GM06990 (cell line): Measurements from ENCODE around the gene ANKMY1.
A peak's percentile ranks its signal among the peaks of the same experiment; 100 is the strongest.

Source experiments
- DNase-seq: peaks from one replicate; pipeline ENCODE4 v3.0.0-alpha.2; 2011; ENCODE audit not compliant: insufficient read length; ENCODE audit errors: extremely low read depth
- H3K27me3 ChIP-seq: replicated peaks from 2 replicates; pipeline ENCODE4 v1.6.0; 2011; ENCODE audit warnings: low read length; ENCODE audit not compliant: control insufficient read depth, insufficient read depth
- H3K36me3 ChIP-seq: 2 replicates; pipeline ENCODE4 v1.5.1; 2011; ENCODE audit warnings: low read length; ENCODE audit not compliant: control insufficient read depth, insufficient read depth
- H3K4me3 ChIP-seq: replicated peaks from 2 replicates; pipeline ENCODE4 v1.5.1; 2011; ENCODE audit warnings: low read depth, mild to moderate bottlenecking, control low read depth, low read length
- TF ChIP-seq, protein P1 (sequence below): IDR thresholded peaks from 2 replicates; pipeline ENCODE4 v1.5.1; 2011; ENCODE audit warnings: low read length, control low read depth, mild to moderate bottlenecking, inconsistent platforms; ENCODE audit not compliant: insufficient read depth, poor library complexity, severe bottlenecking

ANKMY1 gene

DNA sequence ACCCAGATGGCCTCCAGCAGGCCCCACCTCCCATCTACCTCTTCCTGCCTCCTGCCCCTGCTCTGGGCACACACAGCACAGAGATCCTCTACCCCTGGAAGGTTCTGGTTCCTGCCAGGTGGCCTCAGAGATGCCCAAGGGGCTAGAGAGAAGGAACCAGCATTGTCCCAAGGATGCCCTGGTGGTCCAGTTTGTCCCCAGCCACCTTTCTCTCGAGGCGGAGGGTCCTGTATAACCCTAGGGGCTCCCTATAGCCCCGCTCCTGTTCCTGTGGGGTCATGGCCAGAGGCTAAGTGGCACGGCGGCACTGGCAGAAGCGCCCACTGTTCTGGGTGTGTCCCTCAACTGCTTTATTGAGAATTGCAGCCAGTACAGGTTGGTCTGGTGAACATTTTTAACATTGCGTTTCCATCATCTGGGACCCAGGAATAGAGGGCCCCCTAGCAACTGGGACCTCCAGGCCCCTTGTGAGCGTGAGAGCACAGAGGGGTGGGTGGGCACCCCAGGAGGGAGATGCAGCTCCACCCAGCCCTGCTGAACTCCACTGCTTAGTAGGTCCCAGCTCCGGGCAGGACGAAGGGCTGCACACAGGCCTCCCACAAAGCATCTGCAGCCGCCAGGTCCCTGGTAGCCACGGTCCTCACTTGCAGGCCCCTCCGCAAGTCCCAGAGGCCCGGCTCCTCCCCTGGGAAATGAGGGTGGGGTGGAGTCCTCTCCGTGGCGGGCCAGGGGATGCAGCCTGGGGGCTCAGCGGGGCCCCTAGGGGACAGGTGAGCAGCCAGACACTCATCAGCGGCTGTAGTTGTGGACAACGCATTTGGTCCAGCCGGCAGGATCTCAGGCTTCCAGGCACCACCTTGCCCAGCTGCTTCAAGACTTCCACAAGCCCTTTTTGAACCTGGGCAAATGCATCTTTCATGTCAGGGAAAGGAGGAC is 89.2 kb downstream of the ANKMY1 start:
- TF ChIP-seq, protein P1, sequence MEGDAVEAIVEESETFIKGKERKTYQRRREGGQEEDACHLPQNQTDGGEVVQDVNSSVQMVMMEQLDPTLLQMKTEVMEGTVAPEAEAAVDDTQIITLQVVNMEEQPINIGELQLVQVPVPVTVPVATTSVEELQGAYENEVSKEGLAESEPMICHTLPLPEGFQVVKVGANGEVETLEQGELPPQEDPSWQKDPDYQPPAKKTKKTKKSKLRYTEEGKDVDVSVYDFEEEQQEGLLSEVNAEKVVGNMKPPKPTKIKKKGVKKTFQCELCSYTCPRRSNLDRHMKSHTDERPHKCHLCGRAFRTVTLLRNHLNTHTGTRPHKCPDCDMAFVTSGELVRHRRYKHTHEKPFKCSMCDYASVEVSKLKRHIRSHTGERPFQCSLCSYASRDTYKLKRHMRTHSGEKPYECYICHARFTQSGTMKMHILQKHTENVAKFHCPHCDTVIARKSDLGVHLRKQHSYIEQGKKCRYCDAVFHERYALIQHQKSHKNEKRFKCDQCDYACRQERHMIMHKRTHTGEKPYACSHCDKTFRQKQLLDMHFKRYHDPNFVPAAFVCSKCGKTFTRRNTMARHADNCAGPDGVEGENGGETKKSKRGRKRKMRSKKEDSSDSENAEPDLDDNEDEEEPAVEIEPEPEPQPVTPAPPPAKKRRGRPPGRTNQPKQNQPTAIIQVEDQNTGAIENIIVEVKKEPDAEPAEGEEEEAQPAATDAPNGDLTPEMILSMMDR: no peak
- no peaks in the 10 kb centered on the region for H3K27me3 ChIP-seq
- DNase-seq: no peak
- H3K36me3 ChIP-seq: no peaks in the 10 kb centered on the region
- H3K4me3 ChIP-seq: no peak overlapping the region

- DNase-seq: peak; percentile 6
- Histone ChIP-seq H3K4me3 (no peak overlapping the region), H3K27me3 (no peaks in the 10 kb centered on the region), H3K36me3 (no peaks in the 10 kb centered on the region)
- TF ChIP-seq, protein P1: no peak
Observed at GRCh38 chr2:240467659-240468302, 90.0 kb downstream of the ANKMY1 start.

DNA sequence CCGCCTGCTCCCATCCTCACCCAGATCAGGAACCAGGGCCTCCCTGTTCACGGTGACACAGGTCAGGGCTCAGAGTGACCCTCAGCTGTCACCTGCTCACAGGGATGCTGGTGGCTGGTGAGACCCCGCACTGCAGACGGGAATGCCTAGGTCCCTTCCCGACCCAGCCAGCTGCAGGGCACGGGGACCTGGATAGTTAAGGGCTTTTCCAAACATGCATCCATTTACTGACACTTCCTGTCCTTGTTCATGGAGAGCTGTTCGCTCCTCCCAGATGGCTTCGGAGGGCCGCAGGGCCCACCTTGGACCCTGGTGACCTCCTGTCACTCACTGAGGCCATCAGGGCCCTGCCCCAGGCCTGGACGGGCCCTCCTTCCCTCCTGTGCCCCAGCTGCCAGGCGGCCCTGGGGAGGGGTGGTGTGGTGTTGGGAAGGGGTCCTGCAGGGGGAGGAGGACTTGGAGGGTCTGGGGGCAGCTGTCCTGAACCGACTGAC is 90.6 kb downstream of the ANKMY1 start:
- TF ChIP-seq, protein P1: no peak
- peak; percentile 3 for DNase-seq
- no peaks in the 10 kb centered on the region for H3K36me3 ChIP-seq
- H3K27me3 ChIP-seq: no peaks in the 10 kb centered on the region
- no peak overlapping the region for H3K4me3 ChIP-seq

DNA sequence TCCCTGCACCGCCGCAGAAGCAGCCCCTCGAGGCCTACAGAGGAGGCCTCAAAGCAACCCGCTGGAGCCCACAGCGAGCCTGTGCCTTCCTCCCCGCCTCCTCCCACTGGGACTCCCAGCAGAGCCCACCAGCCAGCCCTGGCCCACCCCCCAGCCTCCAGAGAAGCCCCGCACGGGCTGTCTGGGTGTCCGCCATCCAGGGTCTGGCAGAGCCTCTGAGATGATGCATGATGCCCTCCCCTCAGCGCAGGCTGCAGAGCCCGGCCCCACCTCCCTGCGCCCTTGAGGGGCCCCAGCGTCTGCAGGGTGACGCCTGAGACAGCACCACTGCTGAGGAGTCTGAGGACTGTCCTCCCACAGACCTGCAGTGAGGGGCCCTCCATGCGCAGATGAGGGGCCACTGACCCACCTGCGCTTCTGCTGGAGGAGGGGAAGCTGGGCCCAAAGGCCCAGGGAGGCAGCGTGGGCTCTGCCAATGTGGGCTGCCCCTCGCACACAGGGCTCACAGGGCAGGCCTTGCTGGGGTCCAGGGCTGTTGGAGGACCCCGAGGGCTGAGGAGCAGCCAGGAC is 91.1 kb downstream of the ANKMY1 start:
- TF ChIP-seq, protein P1: no peak
- Histone ChIP-seq H3K36me3 (no peaks in the 10 kb centered on the region), H3K27me3 (no peaks in the 10 kb centered on the region), H3K4me3 (no peak overlapping the region)
- DNase-seq: no peak

GRCh38 chr2:240465765-240466578 is 91.8 kb downstream of the ANKMY1 start:
- Histone ChIP-seq H3K27me3 (no peaks in the 10 kb centered on the region), H3K4me3 (no peak overlapping the region), H3K36me3 (no peaks in the 10 kb centered on the region)
- peak; percentile 6 for DNase-seq
- TF ChIP-seq, protein P1: no peak
